ENCODE measurements around the gene PLA2G4E. TPM values are rescaled to one million over a fixed set of nuclear protein-coding genes. Genes with fewer than 3 reads are reported as not detected.

Gene PLA2G4E
- polyA plus RNA-seq, 3 donors, result not detected

GRCh38 chr15:41951571-41951970 is 69.3 kb downstream of the PLA2G4E start:
- H4K20me1 ChIP-seq (ENCODE audit: insufficient read depth, low read length), result peaks cover 46% of the 10 kb centered on the region
- no peak overlapping the region for H2AFZ ChIP-seq (ENCODE audit: insufficient read depth, low read depth, low read length, poor library complexity, severe bottlenecking)
- H3K36me3 Mint-ChIP-seq, result peaks cover 59 to 71% of the 10 kb centered on the region in 2 donors
- H3K79me2 ChIP-seq (ENCODE audit: insufficient read depth, low read length), result peaks cover 64% of the 10 kb centered on the region
- no peak overlapping the region for H3K4me3 ChIP-seq (replicated peaks in 1 of 3; ENCODE audit: low read depth in 2 of 3, low read length in 3 of 3)
- H3K4me1 Mint-ChIP-seq, result peaks cover 18% of the 10 kb centered on the region
- intact Hi-C loops (cut with micrococcal nuclease), result no loop called here
- no peak overlapping the region for H3K4me3 Mint-ChIP-seq
- no peaks in the 10 kb centered on the region for H3K27me3 ChIP-seq (ENCODE audit: control insufficient read depth in 2 of 2, insufficient read depth in 2 of 2, low read length in 2 of 2)
- no peak overlapping the region for H3K9ac ChIP-seq (ENCODE audit: insufficient read depth, low read length, poor library complexity, severe bottlenecking)
- no peaks in the 10 kb centered on the region for H3K9me3 Mint-ChIP-seq
- peaks cover 7 to 11% of the 10 kb centered on the region in 2 donors for H3K4me1 ChIP-seq (ENCODE audit: control insufficient read depth in 1 of 2, insufficient read depth in 2 of 2, low read length in 2 of 2)
- no peak for TF ChIP-seq CTCF (IDR thresholded peaks at IDR 0.05)
- peak overlapping the region in 5 of 7 donors; percentile 28 to 90 (median 60) for H3K27ac Mint-ChIP-seq
- H3K27ac ChIP-seq (ENCODE audit: low read depth in 1 of 2, low read length in 2 of 2), result peak overlapping the region in 1 of 2 donors; percentile 42
- WGBS (ENCODE audit: insufficient coverage), result 43% methylated on average over 1 of the region's 2 CpGs
- H3K4me2 ChIP-seq (replicated peaks; ENCODE audit: extremely low read depth, low read length, poor library complexity, severe bottlenecking), result no peak overlapping the region
- DNase-seq, result no peak
- H3K27me3 Mint-ChIP-seq (ENCODE audit: low read depth in 3 of 3), result no peaks in the 10 kb centered on the region
- H3K36me3 ChIP-seq (replicated peaks in 1 of 2; ENCODE audit: control insufficient read depth in 1 of 2, insufficient read depth in 2 of 2, low read length in 2 of 2), result peaks cover 45 to 70% of the 10 kb centered on the region in 2 donors
- H3K9me3 ChIP-seq (replicated peaks in 1 of 2; ENCODE audit: control insufficient read depth in 1 of 2, insufficient read depth in 1 of 2, low read length in 2 of 2), result no peaks in the 10 kb centered on the region

- H4K20me1 ChIP-seq (ENCODE audit: insufficient read depth, low read length), result peaks cover 43% of the 10 kb centered on the region
These were observed 70.4 kb downstream of the PLA2G4E start for GRCh38 chr15:41950489-41950888.

More at GRCh38 chr15:41950489-41950888, 70.4 kb downstream of the PLA2G4E start:
- Mint-ChIP-seq H3K4me3 (no peak overlapping the region), H3K36me3 (peaks cover 62 to 74% of the 10 kb centered on the region in 2 donors), H3K9me3 (no peaks in the 10 kb centered on the region), H3K4me1 (peaks cover 18% of the 10 kb centered on the region), H3K27ac (peak overlapping the region in 6 of 7 donors; percentile 37 to 78 (median 58)), H3K27me3 (ENCODE audit: low read depth in 3 of 3) (no peaks in the 10 kb centered on the region)
- Histone ChIP-seq H2AFZ (ENCODE audit: insufficient read depth, low read depth, low read length, poor library complexity, severe bottlenecking) (no peak overlapping the region), H3K9me3 (replicated peaks in 1 of 2; ENCODE audit: control insufficient read depth in 1 of 2, insufficient read depth in 1 of 2, low read length in 2 of 2) (no peaks in the 10 kb centered on the region), H3K4me3 (replicated peaks in 1 of 3; ENCODE audit: low read depth in 2 of 3, low read length in 3 of 3) (no peak overlapping the region), H3K4me2 (replicated peaks; ENCODE audit: extremely low read depth, low read length, poor library complexity, severe bottlenecking) (no peak overlapping the region), H3K9ac (ENCODE audit: insufficient read depth, low read length, poor library complexity, severe bottlenecking) (no peak overlapping the region), H3K79me2 (ENCODE audit: insufficient read depth, low read length) (peaks cover 62% of the 10 kb centered on the region), H3K36me3 (replicated peaks in 1 of 2; ENCODE audit: control insufficient read depth in 1 of 2, insufficient read depth in 2 of 2, low read length in 2 of 2) (peaks cover 55 to 78% of the 10 kb centered on the region in 2 donors), H3K27ac (ENCODE audit: low read depth in 1 of 2, low read length in 2 of 2) (peak overlapping the region in 1 of 2 donors; percentile 29), H3K4me1 (ENCODE audit: control insufficient read depth in 1 of 2, insufficient read depth in 2 of 2, low read length in 2 of 2) (peaks cover 7 to 11% of the 10 kb centered on the region in 2 donors), H3K27me3 (ENCODE audit: control insufficient read depth in 2 of 2, insufficient read depth in 2 of 2, low read length in 2 of 2) (no peaks in the 10 kb centered on the region)
- no peak for DNase-seq
- WGBS (ENCODE audit: insufficient coverage), result 76% methylated on average over 3 of the region's 5 CpGs
- intact Hi-C loops (cut with micrococcal nuclease), result no loop called here
- TF ChIP-seq CTCF (IDR thresholded peaks at IDR 0.05), result no peak

All from CD14-positive monocyte (primary cell).